ENCODE results near the gene ACAA2. TPM values are rescaled to one million over a fixed set of nuclear protein-coding genes. Genes with fewer than 3 reads are reported as not detected.

Gene ACAA2
- total RNA-seq, 4 donors from 2014 or later, result 47.9 to 63.4 (median 50.0) TPM

- WGBS, 2 donors, result 90% methylated on average over 2 of the region's 2 CpGs
- Histone ChIP-seq H3K36me3 (no peaks in the 10 kb centered on the region), H3K27me3 (no peaks in the 10 kb centered on the region), H3K4me3 (no peak overlapping the region), H3K9me3 (peaks cover 0 to 5% (median under 1%) of the 10 kb centered on the region in 4 donors), H3K27ac (no peak overlapping the region), H3K4me1 (no peaks in the 10 kb centered on the region)
- no peak for DNase-seq (ENCODE audit: low spot score in 2 of 2)
- no peak for TF ChIP-seq CTCF (IDR thresholded peaks at IDR 0.05)
- TF ChIP-seq EP300 (IDR thresholded peaks at IDR 0.05), result no peak
- TF ChIP-seq POLR2A (IDR thresholded peaks at IDR 0.05), result no peak
These were observed 22.1 kb upstream of the ACAA2 start for GRCh38 chr18:49835405-49835804.

- no peak for DNase-seq (ENCODE audit: low spot score in 2 of 2)
- Histone ChIP-seq H3K36me3 (no peaks in the 10 kb centered on the region), H3K9me3 (peaks cover 0 to 8% (median 3%) of the 10 kb centered on the region in 4 donors), H3K27me3 (no peaks in the 10 kb centered on the region), H3K4me3 (no peak overlapping the region), H3K27ac (no peak overlapping the region), H3K4me1 (no peaks in the 10 kb centered on the region)
- WGBS, 2 donors, result 92 to 93% methylated on average over 3 of the region's 3 CpGs
- TF ChIP-seq EP300 (IDR thresholded peaks at IDR 0.05), result no peak
- no peak for TF ChIP-seq POLR2A (IDR thresholded peaks at IDR 0.05)
- no peak for TF ChIP-seq CTCF (IDR thresholded peaks at IDR 0.05)
These were observed 20.9 kb upstream of the ACAA2 start for GRCh38 chr18:49834258-49834657.

DNA sequence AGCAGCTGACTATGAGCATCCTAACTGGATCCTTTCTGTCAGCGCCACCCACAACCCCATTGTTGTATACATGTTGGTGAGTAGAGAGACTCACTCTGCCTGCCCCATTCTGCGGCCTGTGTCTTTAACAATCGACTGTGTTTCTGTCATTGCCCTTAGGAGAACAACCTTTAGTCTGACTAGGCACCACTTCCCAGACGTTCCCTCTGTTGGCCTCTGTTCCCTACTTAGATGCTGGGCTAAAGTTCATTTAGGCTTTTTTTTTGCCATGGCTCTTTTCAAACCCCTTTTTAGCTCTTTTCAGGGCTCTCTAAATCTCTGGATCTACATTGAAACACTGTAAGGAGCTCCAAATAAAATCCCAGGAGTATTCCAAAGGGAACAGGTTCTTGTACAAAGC is 20.5 kb upstream of the ACAA2 start:
- H3K36me3 ChIP-seq, result no peaks in the 10 kb centered on the region
- 70 to 73% methylated on average over 4 of the region's 4 CpGs for WGBS, 2 donors

GRCh38 chr18:49832221-49832647 is 18.9 kb upstream of the ACAA2 start:
- H3K36me3 ChIP-seq, result peaks cover 0 to 3% (median 0%) of the 10 kb centered on the region in 3 donors
- DNase-seq (ENCODE audit: low spot score in 2 of 2), result no peak
- TF ChIP-seq CTCF (IDR thresholded peaks at IDR 0.05) (no peak), POLR2A (IDR thresholded peaks at IDR 0.05) (no peak), EP300 (IDR thresholded peaks at IDR 0.05) (no peak)
- no peak overlapping the region for H3K27ac ChIP-seq
- 66 to 69% methylated on average over 2 of the region's 2 CpGs for WGBS, 2 donors
- H3K9me3 ChIP-seq, result peaks cover 0 to 22% (median 3%) of the 10 kb centered on the region in 4 donors
- no peaks in the 10 kb centered on the region for H3K27me3 ChIP-seq
- H3K4me1 ChIP-seq, result no peaks in the 10 kb centered on the region
- no peak overlapping the region for H3K4me3 ChIP-seq

More for the DNA sequence above, 20.5 kb upstream of the ACAA2 start:
- Histone ChIP-seq H3K27ac (no peak overlapping the region), H3K4me1 (no peaks in the 10 kb centered on the region), H3K27me3 (no peaks in the 10 kb centered on the region), H3K9me3 (peaks cover 0 to 12% (median 3%) of the 10 kb centered on the region in 4 donors), H3K4me3 (no peak overlapping the region)
- TF ChIP-seq EP300 (IDR thresholded peaks at IDR 0.05), result no peak
- DNase-seq (ENCODE audit: low spot score in 2 of 2), result no peak

GRCh38 chr18:49827996-49828395 is 14.7 kb upstream of the ACAA2 start:
- WGBS, 2 donors, result 92 to 94% methylated on average over 1 of the region's 1 CpG
- TF ChIP-seq EP300 (IDR thresholded peaks at IDR 0.05) (no peak), CTCF (IDR thresholded peaks at IDR 0.05) (no peak), POLR2A (IDR thresholded peaks at IDR 0.05) (no peak)
- no peak overlapping the region for H3K4me3 ChIP-seq
- no peaks in the 10 kb centered on the region for H3K4me1 ChIP-seq
- H3K27me3 ChIP-seq, result no peaks in the 10 kb centered on the region
- no peak for DNase-seq (ENCODE audit: low spot score in 2 of 2)
- peaks cover 0 to 3% (median 0%) of the 10 kb centered on the region in 3 donors for H3K36me3 ChIP-seq
- H3K27ac ChIP-seq, result no peak overlapping the region
- H3K9me3 ChIP-seq, result peaks cover 0 to 32% (median 3%) of the 10 kb centered on the region in 4 donors
